AG10803 (cell line): Measurements from ENCODE around the gene CD300LB.
A peak's percentile ranks its signal among the peaks of the same experiment; 100 is the strongest.

Experiments
- DNase-seq: peaks from one replicate; pipeline ENCODE4 v3.0.0; 2010; ENCODE audit warnings: low read depth
- H3K4me3 ChIP-seq: 2 replicates; pipeline ENCODE4 v1.5.1; 2011; ENCODE audit warnings: mild to moderate bottlenecking, low read length, control low read depth
- CTCF ChIP-seq: conservative IDR thresholded peaks from 2 replicates; pipeline ENCODE4 v1.5.1; 2011; ENCODE audit warnings: mild to moderate bottlenecking, low read length, control low read depth, inconsistent platforms

Gene CD300LB

DNA sequence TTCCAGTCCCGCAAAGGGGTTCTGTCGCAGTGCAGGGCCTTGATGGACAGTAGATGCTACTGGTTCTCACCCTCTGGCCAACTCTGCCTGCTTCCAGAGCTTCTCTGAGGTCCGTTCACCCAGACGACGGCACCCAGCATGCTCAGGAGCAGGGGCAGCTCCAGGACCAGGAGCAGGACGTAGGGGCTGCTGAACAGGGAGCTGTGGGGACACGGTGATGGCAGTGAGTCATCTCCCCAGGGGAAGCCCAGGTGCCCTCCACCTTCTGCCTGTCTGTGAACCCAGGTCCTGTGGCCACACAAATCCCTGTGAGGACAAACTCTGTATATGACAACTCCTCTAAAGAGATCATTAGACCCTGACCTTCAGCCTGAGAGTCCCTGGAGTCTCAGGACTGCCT is 18.1 kb upstream of the CD300LB start:
- no peak overlapping the region for H3K4me3 ChIP-seq
- TF ChIP-seq CTCF, result no peak
- DNase-seq, result no peak

DNA sequence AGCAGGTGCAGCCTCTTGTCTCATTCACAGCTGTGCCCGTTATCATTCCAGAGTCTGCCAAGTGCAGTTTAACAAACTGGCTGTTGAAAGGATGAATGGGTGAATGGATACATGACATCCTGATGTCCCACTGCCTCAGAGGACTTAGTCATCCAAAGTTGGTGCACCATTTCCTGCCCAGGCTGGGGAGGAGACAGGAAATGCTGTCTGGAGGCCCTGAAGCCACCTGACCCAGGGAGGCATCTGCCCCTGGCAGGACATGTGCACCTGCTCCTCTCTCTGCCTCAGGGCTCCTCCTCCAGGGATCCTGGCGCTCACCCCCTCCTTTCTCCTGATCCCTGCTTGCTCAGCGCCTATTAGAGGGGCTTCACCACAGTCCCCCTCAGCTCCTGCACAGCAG is 16.5 kb upstream of the CD300LB start:
- no peak for TF ChIP-seq CTCF
- no peak overlapping the region for H3K4me3 ChIP-seq
- DNase-seq, result no peak

GRCh38 chr17:74547264-74547663 is 16.0 kb upstream of the CD300LB start:
- H3K4me3 ChIP-seq, result no peak overlapping the region
- no peak for TF ChIP-seq CTCF
- no peak for DNase-seq

GRCh38 chr17:74546586-74546985 is 15.3 kb upstream of the CD300LB start:
- TF ChIP-seq CTCF, result no peak
- DNase-seq, result no peak
- no peak overlapping the region for H3K4me3 ChIP-seq

DNA sequence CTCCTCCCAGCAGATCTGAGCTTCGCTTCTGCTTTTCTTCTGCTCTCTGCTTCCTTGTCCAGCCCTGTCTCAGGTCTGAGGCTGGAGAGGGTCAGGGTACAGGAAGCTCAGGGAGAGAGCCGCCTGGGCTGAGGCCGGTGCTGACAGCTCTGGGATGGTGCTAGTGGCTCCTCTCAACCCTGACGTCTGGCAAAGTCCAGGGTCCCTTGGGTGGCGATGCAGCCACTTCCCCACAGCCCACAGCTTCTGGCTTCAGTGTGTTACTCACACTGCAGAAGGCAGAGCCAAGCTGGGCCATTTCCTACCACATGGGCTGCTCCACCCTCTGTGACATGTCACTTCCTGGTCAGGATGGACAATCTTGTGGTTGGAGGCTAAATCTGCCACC is 14.6 kb upstream of the CD300LB start, which contains the start of gene CD300C:
Gene CD300C (minus strand): TSS at position 273 of the 388 bp plus-strand sequence. CDS start 333 bp downstream, outside the sequence.
- no peak within 1 kb of the TSS for H3K4me3 ChIP-seq
- DNase-seq, result peak; percentile 2
- TF ChIP-seq CTCF, result no peak

- H3K4me3 ChIP-seq, result no peak overlapping the region
- no peak for TF ChIP-seq CTCF
- DNase-seq, result no peak
Measured at GRCh38 chr17:74544991-74545842, 13.9 kb upstream of the CD300LB start.

DNA sequence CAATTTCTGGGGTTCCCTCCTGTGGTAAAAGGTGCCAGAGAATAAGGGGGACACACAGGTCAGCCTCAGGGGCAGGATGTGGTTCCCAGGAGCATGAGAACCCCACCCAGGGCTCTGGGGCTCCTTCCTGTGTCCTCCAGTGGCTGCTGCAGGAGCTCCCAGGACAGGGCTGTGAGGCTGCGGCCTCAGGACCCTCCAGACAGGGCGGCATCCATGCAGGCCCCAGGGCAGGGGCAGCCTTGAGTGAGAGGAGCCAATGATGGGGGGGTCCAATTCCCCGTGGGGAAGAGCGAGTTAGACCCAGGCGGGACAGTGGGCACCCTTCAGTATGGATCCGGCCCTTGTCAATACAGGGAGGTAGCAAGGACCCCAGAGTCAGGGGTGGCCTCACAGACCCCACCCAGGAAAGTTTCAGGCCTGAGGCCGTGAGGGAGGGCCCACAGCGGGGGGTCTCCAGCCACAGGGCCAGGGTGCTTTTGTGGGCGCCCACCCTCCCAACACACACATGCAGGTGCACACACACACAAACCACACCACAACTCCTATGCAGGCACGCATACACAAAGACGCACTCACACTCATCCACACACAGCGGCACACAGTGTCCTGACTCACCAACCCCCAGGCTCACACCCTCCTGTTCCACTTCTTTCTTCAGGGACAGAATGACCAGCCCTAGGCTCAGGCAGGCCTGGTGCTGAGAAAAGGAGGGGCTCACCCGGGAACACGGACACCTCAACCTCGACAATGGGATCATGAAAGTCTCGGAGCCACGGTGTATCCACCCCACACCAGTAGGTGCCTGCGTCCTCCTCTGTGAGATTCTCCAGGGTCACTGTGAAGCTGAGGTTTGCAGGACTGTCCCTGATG is 12.9 kb upstream of the CD300LB start:
- H3K4me3 ChIP-seq, result no peak overlapping the region
- no peak for TF ChIP-seq CTCF
- DNase-seq, result no peak
